A673 (cell line): ENCODE data around the gene TMEM45A. TPM values are rescaled to one million over a fixed set of nuclear protein-coding genes. Genes with fewer than 3 reads are reported as not detected.

Experiments used
- BruUV-seq: library from RNA; stranded (reverse); fragments of 400-500 nt; replicated peaks from 2 replicates; lab custom pipeline; 2021; lab: Mats Ljungman, UMichigan
- CTCF ChIA-PET: fragments of 300-600 bp; sonication (Branson Sonifier 250); formaldehyde crosslinking; loops from one replicate; lab custom pipeline; 2022; ENCODE audit warnings: antibody characterized with exemption; lab: Charles Lee
- POLR2A ChIA-PET: fragments of 300-600 bp; sonication (Branson Sonifier 250); formaldehyde crosslinking; loops from one replicate; lab custom pipeline; 2022; ENCODE audit warnings: antibody characterized with exemption; ENCODE audit not compliant: low non-redundant PET; lab: Charles Lee
- DNase-seq: peaks from one replicate; pipeline ENCODE4 v3.0.0-alpha.2; 2015; ENCODE audit warnings: low spot score
- H3K27ac ChIP-seq: fragments of 200-600 bp; sonication (generic); 2 replicates; pipeline ENCODE4 v1.5.1; 2016; ENCODE audit warnings: mixed run types, low read depth, mild to moderate bottlenecking, mixed read lengths, antibody characterized with exemption, low read length; ENCODE audit not compliant: poor library complexity, severe bottlenecking
- H3K27me3 ChIP-seq: fragments of 200-600 bp; sonication (generic); replicated peaks from 2 replicates; pipeline ENCODE4 v1.6.1; 2017; ENCODE audit warnings: mixed run types, low read depth, mild to moderate bottlenecking, mixed read lengths, antibody characterized with exemption, low read length; ENCODE audit not compliant: insufficient read depth, poor library complexity
- H3K36me3 ChIP-seq: fragments of 200-600 bp; sonication (generic); 2 replicates; pipeline ENCODE4 v1.6.1; 2016; ENCODE audit warnings: mixed run types, mild to moderate bottlenecking, mixed read lengths, antibody characterized with exemption, low read length; ENCODE audit not compliant: insufficient read depth, poor library complexity, severe bottlenecking
- H3K4me1 ChIP-seq: fragments of 200-600 bp; sonication (generic); 2 replicates; pipeline ENCODE4 v1.6.1; 2017; ENCODE audit warnings: mixed run types, mild to moderate bottlenecking, mixed read lengths, antibody characterized with exemption, low read length; ENCODE audit not compliant: insufficient read depth, poor library complexity, severe bottlenecking
- H3K4me3 ChIP-seq: fragments of 200-600 bp; sonication (generic); 2 replicates; pipeline ENCODE4 v1.5.1; 2016; ENCODE audit warnings: low read depth, mixed run types, mild to moderate bottlenecking, mixed read lengths, low read length; ENCODE audit not compliant: poor library complexity, severe bottlenecking
- H3K9me3 ChIP-seq: fragments of 200-600 bp; sonication (generic); 2 replicates; pipeline ENCODE4 v1.6.1; 2016; ENCODE audit warnings: mixed run types, low read depth, mild to moderate bottlenecking, mixed read lengths, antibody characterized with exemption, low read length; ENCODE audit not compliant: poor library complexity, severe bottlenecking
- EZH2 ChIP-seq: fragments of 200-600 bp; sonication (generic); IDR thresholded peaks from 2 replicates; pipeline ENCODE4 v1.6.1; 2017; ENCODE audit warnings: borderline replicate concordance, low read depth, mild to moderate bottlenecking, mixed read lengths, antibody characterized with exemption, low read length; ENCODE audit not compliant: poor library complexity, severe bottlenecking
- intact Hi-C: fragments of 100-400 bp; cut with micrococcal nuclease; formaldehyde crosslinking; loops from one replicate; pipeline ENCODE4 v1.10.0; 2022; ENCODE audit not compliant: unreplicated experiment
- total RNA-seq: library from RNA; stranded (reverse); gene quantifications from 2 replicates; pipeline ENCODE4 v1.2.3, GENCODE V29; 2021
- TF ChIP-seq, protein P1 (sequence below): fragments of 300-800, 200-600 bp; sonication (generic); conservative IDR thresholded peaks from 2 replicates; pipeline ENCODE4 v1.5.1; 2017; ENCODE audit warnings: low read depth, mild to moderate bottlenecking, antibody characterized with exemption, low read length, moderate library complexity, mixed read lengths

The TMEM45A gene
- total RNA-seq, 1 experiment from 2014 or later, result 3.4 TPM

GRCh38 chr3:100522125-100522524 lies 29.7 kb downstream of the TMEM45A start:
- intact Hi-C loops, result no loop called here
- Histone ChIP-seq H3K36me3 (no peaks in the 10 kb centered on the region), H3K27ac (no peak overlapping the region), H3K4me1 (peaks cover 14% of the 10 kb centered on the region), H3K9me3 (no peaks in the 10 kb centered on the region), H3K27me3 (no peaks in the 10 kb centered on the region), H3K4me3 (no peak overlapping the region)
- BruUV-seq, result no TSS peak
- POLR2A ChIA-PET, result no interaction called here
- TF ChIP-seq, protein P1, sequence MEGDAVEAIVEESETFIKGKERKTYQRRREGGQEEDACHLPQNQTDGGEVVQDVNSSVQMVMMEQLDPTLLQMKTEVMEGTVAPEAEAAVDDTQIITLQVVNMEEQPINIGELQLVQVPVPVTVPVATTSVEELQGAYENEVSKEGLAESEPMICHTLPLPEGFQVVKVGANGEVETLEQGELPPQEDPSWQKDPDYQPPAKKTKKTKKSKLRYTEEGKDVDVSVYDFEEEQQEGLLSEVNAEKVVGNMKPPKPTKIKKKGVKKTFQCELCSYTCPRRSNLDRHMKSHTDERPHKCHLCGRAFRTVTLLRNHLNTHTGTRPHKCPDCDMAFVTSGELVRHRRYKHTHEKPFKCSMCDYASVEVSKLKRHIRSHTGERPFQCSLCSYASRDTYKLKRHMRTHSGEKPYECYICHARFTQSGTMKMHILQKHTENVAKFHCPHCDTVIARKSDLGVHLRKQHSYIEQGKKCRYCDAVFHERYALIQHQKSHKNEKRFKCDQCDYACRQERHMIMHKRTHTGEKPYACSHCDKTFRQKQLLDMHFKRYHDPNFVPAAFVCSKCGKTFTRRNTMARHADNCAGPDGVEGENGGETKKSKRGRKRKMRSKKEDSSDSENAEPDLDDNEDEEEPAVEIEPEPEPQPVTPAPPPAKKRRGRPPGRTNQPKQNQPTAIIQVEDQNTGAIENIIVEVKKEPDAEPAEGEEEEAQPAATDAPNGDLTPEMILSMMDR, result no peak
- TF ChIP-seq EZH2, result no peak
- no peak for DNase-seq
- CTCF ChIA-PET, result no interaction called here

GRCh38 chr3:100523050-100523760 lies 30.8 kb downstream of the TMEM45A start:
- POLR2A ChIA-PET, result interaction anchor here (0.7 kb wide), 1 partner anchor 23 kb away, joined by 3 read pairs; no protein-coding TSS in a partner anchor
- intact Hi-C loops, result no loop called here
- no peaks in the 10 kb centered on the region for H3K9me3 ChIP-seq
- no peak overlapping the region for H3K27ac ChIP-seq
- BruUV-seq, result no TSS peak
- no peak for TF ChIP-seq EZH2
- TF ChIP-seq, protein P1, result no peak
- peaks cover 14% of the 10 kb centered on the region for H3K4me1 ChIP-seq
- no peaks in the 10 kb centered on the region for H3K36me3 ChIP-seq
- no peaks in the 10 kb centered on the region for H3K27me3 ChIP-seq
- DNase-seq, result no peak
- CTCF ChIA-PET, result no interaction called here
- H3K4me3 ChIP-seq, result no peak overlapping the region

DNA sequence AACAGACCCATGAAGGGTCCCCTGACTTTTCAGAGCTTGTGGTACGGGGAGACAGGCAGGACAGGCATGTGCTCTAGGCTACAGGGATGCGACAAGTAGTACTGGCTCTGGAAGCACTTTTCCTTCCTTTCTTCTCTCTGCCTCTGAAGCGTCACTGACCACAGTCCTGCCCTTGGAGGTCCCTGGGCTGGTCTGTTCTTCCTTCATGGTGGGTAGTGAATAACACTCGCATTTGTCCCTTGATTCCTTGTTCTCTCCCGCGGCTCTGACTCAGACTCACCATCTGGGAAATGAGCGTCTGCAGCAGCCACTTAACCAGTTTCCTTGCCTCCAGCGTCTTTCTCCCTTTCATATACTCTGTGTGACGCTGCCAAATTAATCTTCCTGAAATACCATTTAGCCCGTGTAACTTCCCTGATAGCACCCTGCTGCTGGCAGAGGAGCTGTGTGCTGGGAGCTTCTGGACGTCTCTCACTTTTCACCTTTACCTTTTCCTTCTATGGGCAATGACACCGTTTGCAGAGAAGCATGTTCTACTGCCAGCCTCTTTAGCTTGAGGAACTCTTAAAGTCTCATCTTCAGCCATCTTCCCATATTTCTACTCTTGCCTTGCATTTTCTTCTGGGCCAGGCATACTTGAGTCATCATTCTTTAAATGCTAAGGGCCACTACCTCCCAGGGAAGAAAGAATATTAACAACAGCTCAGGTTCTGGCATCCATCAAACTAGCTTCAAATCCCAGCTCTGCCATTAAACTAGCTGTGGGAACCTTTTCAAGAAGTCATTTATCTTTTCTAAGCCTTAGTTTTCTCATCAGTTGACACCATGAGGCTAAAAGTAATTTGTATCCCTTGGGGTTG lies 33.6 kb downstream of the TMEM45A start:
- H3K4me3 ChIP-seq, result no peak overlapping the region
- H3K9me3 ChIP-seq, result no peaks in the 10 kb centered on the region
- intact Hi-C loops, result no loop called here
- no peak overlapping the region for H3K27ac ChIP-seq
- peaks cover 14% of the 10 kb centered on the region for H3K4me1 ChIP-seq
- H3K27me3 ChIP-seq, result no peaks in the 10 kb centered on the region
- TF ChIP-seq, protein P1, result no peak
- TF ChIP-seq EZH2, result no peak
- no peaks in the 10 kb centered on the region for H3K36me3 ChIP-seq
- ChIA-PET CTCF (no interaction called here), POLR2A (no interaction called here)
- DNase-seq, result peak; percentile 80
- BruUV-seq, result no TSS peak
